Activated T-cell treated with anti-CD3 and anti-CD28 coated beads, Interleukin-2, amount 50 U/mL, for 1 hour (primary cell): ENCODE data around the gene KIF20B.

Experiments
- DNase-seq: peaks from one replicate; pipeline ENCODE4 v3.0.0-alpha.2; 2020

KIF20B gene, protein sequence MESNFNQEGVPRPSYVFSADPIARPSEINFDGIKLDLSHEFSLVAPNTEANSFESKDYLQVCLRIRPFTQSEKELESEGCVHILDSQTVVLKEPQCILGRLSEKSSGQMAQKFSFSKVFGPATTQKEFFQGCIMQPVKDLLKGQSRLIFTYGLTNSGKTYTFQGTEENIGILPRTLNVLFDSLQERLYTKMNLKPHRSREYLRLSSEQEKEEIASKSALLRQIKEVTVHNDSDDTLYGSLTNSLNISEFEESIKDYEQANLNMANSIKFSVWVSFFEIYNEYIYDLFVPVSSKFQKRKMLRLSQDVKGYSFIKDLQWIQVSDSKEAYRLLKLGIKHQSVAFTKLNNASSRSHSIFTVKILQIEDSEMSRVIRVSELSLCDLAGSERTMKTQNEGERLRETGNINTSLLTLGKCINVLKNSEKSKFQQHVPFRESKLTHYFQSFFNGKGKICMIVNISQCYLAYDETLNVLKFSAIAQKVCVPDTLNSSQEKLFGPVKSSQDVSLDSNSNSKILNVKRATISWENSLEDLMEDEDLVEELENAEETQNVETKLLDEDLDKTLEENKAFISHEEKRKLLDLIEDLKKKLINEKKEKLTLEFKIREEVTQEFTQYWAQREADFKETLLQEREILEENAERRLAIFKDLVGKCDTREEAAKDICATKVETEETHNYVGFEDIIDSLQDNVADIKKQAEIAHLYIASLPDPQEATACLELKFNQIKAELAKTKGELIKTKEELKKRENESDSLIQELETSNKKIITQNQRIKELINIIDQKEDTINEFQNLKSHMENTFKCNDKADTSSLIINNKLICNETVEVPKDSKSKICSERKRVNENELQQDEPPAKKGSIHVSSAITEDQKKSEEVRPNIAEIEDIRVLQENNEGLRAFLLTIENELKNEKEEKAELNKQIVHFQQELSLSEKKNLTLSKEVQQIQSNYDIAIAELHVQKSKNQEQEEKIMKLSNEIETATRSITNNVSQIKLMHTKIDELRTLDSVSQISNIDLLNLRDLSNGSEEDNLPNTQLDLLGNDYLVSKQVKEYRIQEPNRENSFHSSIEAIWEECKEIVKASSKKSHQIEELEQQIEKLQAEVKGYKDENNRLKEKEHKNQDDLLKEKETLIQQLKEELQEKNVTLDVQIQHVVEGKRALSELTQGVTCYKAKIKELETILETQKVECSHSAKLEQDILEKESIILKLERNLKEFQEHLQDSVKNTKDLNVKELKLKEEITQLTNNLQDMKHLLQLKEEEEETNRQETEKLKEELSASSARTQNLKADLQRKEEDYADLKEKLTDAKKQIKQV (N-terminal part only)

GRCh38 chr10:89701242-89702120, at the start of gene KIF20B:
KIF20B (plus strand) TSS chr10:89701590; CDS start chr10:89705295, 3,705 bp downstream.
- peak; percentile 94 for DNase-seq

DNA sequence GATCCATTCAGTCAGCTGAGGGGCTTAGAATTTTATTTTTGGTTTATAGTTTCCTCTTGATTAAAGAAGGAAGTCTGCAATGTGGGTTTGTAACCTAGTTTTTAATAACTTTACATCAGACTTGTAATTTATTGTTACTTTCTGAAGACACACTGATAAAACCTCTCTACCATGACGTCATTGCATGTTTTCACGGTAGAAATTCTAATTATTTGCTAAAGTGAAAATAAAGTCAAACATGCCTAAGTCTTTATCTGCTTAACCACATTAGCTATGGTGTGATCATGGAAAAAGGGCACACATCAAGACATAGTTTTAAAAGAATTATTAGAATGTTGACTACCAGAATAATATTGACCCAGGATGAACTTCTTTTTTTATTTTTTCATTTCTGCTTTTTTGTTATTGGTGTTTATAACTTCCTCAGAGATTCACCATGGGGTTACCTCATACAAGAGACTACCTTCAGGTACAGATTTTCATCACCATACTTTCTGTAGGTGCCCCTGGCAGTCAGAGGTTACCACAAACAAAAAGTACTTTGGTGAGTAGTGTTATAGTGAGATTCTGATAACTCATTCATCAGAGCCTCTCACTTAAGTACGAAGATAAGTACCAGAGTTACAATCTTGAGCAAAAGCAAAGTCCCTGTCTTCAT, 49.3 kb upstream of the KIF20B start:
- no peak for DNase-seq

DNA sequence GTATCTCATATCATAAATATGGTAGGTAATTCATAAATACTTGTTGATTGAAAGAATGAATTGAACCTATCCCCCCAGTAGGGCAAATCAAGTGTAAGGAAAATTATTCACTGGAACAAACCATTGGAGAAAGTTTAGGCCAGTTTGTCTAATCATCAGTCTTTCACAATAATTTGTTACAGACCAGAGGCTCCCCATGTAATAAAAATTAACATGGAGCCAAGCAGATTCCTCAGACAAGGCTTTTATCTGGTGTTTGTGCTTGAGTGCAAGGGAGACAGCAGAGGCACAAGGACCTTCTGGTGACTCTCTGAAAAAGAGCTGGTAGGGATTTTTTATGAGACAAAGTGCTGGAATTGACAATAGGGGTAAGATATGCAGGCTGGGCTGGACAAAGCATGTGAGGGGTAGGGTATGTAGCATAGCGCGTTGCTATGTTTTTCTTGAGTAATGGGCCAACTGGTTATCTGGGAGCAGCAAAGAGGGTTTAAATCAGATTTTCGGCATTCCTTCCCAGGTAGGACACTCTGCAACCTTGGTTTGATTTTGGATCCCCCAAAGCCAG, 48.5 kb upstream of the KIF20B start:
- DNase-seq, result no peak

- no peak for DNase-seq
These were observed 48.0 kb upstream of the KIF20B start for GRCh38 chr10:89653410-89653869.

DNA sequence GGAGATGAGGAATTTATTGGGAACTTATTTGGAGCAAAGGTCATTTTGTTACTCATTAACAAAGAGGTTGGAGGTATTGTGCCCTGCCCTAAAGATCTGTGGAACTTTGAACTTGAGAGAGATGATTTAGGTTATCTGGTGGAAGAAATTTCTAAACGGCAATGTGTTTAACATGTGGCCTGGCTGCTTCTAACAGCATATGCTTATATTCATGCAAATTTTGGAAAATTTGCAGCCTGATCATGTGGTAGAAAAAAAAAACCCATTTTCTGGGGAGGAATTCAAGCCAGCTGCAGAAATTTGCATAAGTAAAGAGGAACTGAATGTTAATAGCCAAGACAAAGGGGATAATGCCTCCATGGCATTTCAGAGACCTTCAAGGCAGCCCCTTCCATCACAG, 45.7 kb upstream of the KIF20B start:
- no peak for DNase-seq

DNA sequence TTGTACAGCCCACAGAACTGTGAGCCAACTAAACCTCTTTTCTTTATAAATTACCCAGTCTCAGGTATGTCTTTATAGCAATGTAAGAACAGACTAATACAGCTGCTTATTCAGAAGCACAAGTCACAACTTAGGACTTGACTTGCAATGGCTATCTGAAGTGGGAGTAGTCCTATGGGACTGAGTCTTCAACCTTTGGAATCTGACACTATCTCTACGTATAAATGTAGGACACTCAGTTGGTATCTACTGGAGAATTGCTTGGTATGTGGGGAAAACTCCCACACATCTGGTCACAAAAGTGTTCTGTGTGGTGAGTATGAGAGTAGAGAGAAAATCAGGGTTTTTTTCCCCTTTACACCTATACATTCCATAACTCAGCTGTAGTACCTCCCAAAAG, 44.1 kb upstream of the KIF20B start:
- DNase-seq, result no peak

DNA sequence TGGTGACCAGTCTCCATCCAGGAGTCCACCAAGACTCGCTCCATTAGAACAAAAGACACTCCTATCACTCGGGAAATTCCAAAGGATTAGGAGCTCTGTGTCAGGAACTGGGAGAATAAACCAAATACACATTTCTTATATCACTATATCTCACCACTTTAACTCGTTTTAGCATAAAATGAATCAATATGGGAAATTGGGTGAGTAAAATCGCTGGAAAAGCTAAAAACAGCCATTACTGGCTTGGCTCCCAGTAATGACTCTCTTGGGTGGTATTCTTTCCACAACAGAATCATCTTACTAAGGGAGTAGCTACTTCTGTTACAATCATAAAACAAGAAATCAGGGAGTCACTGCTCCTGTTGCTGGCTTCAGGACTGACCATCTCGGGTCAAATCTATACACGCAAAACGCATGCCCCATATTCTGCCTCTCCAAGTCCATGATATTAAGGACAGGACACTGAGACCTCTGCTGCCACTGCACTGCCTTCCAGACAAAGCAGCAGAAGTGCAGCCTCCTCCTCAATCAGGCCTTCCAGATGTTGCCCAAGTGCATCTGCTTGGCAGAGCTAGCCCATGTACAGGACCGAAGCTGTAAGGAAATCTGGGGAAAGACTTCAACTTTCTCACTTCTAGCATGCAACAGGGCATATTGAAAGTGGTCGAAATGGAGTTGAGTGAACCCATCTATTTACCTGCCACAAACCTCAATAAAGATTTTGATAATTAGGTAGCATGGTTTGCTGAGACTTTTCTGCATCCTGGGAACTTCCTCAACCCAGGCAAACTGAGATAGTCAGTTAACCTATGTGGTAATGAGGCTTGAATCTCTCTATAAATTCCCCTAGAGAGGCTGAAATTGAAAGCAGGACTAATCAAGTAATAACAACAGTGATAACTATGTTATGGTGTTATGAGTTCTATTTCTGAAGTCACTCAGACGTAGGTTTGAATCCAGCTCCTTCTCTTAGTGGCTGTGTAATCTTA, 42.0 kb upstream of the KIF20B start:
- no peak for DNase-seq

DNA sequence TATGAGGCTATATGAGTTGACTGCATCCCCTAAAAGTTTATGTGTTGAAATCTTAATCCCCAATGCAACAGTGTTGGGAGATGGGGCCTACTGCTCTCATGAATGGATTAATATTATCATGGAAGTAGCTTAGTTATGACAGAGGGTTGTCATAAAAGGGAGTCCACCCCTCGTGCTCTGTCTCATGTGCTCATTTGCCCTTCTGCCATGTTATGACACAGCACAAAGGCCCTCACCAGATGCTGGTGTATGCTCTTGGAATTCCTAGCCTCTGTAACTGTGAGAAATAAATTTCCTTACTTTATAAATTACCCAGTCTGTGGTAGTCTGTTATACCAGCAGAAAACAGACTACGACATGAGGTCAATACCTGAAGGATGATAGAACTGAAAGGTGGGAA, 38.8 kb upstream of the KIF20B start:
- no peak for DNase-seq

DNA sequence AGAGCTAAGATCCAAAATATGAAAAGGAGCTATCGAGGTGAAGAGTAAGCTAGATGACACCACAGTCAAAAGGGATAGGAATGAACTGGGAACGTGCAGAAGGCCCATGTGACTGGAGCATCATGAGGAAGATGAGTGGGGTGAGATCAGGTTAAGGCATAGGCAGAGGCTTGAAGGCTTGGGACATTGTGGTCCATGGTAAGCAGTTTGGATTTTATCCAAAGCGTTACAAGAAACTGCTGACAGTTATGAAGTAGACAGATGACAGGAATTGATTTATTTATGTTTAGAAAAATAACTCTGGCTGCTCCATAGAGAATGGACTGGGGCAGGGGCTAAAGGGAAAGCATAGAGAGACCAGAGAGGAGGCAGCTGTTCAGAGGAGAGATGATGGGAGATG, 38.2 kb upstream of the KIF20B start:
- no peak for DNase-seq

- DNase-seq, result no peak
These were observed 37.2 kb upstream of the KIF20B start for GRCh38 chr10:89664203-89664602.

- DNase-seq, result no peak
These were observed 36.1 kb upstream of the KIF20B start for GRCh38 chr10:89665302-89665701.

GRCh38 chr10:89666138-89666537, 35.3 kb upstream of the KIF20B start:
- DNase-seq, result no peak

DNA sequence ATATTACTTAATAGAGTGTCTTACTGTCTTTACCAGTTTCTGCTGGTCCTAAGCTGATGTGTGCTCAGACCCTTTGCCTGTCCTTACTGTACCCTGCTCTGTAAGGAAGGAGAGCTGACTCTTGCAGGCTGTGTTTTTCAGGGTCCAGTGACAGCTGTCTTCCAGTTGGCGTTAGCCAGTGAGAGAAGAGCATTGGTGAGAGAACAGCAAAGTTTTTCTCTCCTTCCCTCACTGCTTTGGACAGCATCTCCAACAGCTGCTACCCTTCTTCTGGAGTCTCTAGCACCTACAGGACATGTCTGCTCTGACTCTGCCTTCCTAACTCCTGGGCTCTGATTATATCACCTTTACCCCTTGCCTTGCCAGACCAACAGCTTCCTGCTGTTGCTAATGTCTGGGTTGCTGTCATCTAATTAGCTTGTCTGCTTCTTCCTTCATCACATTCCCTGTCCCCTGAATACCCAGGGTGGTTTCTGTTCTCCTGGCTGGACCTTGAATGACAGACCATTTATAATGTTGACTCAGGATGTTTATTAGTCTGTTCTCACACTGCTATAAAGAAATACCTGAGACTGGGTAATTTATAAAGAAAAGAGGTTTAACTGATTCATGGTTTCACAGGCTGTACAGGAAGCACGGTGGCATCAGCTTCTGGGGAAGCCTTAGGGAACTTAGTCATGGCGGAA, 32.9 kb upstream of the KIF20B start:
- no peak for DNase-seq

- DNase-seq, result no peak
These were observed 31.4 kb upstream of the KIF20B start for GRCh38 chr10:89669985-89670384.

DNA sequence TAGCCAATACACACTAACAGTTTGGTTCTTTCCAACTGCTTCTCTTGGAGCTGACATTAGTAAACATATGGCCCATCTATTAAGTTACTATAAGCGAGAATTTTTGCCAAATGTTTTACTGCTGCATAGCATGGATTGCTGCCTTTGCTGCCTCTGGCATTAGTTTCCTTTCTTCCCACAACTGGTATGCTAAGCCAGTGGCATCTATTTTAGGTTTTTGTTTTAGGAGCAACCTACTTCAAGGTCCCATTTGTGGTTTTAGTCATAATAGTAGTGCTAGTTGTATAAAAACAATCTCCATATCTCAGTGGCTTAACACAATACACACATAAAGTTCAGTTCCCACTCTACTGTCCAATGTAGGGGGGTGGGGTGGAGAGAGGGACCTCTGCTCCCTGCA, 30.5 kb upstream of the KIF20B start:
- no peak for DNase-seq

- DNase-seq, result no peak
These were observed 24.0 kb upstream of the KIF20B start for GRCh38 chr10:89677341-89677740.

DNA sequence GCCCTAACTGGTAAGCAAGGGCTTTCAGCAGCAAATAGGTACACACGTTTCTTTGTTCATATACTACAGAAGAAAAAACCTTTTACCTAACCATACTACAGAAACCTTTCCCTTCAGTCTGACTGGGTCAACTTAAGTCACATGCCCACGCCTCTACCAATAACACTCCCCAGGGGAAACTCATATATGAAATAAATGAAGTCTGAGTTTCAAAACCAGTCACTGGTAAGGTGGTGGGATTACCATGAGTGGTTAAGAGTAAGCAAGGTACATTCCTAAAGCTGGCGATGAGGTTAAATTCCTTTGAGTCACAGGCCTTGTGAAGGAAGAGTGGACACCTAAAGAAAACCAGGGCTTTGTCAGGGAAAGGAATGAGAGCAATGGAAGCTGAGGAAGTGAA, 21.4 kb upstream of the KIF20B start:
- no peak for DNase-seq

GRCh38 chr10:89683883-89684282, 17.5 kb upstream of the KIF20B start:
- no peak for DNase-seq

- no peak for DNase-seq
These were observed 16.8 kb upstream of the KIF20B start for GRCh38 chr10:89684604-89685003.
